ENCODE data around the gene COX19.

DNA sequence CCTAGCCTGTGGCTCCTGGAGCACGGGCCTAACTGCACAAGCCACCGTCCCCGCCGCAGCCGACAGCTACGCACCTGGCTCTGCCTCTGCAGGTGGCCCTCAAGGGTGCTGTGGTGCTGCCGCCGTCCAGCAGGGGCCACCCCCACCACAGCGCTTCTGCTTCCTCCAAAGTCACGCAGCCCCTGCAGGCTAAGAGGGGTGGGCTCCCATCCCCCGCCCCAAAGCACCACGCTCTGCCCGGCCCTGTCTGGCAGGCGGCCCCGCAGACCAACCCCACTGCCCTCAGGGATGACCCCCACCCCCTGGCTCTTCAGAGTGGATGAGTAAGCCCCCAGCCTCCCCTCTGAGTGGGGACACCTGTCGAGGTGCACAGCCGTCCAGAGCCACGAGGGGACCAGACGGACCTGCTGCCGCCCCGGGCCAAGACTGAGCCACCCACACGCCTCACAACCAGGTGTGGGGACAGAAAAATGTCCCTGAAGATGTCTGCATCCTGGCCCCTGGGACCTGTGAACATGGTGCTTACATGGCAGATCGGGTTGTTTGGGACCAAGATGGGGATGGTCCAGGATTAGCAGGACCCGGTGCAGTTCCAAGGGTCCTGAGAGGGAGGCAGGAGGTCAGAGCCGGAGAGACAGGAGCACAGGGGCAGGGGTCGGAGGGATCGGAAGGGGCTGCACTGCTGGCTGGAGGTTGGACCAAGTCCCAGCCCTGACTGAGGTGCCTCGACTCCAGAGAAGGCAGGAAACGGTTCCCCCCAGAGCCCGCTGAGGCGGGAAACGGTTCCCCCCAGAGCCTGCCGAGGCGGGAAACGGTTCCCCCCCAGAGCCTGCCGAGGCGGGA lies 11.9 kb downstream of the COX19 start:
- TF ChIP-seq CTCF (conservative IDR thresholded peaks at IDR 0.05) = no peak
- no peak for TF ChIP-seq ZFX (IDR thresholded peaks at IDR 0.05)

Data from C4-2B (cell line).